Trophoblast cell (in vitro differentiated cells and primary cell): ENCODE results near the gene KCNC4.

Experiments used
- DNase-seq, 2 donors: peaks; one replicate each; pipeline ENCODE4 v3.0.0-alpha.2; 2016
- H2AFZ ChIP-seq: 2 replicates; pipeline ENCODE4 v1.6.1; 2013; ENCODE audit warnings: low read length, moderate library complexity, mild to moderate bottlenecking; ENCODE audit not compliant: insufficient read depth, poor library complexity
- H2AK5ac ChIP-seq: 2 replicates; pipeline ENCODE4 v1.6.1; 2013; ENCODE audit warnings: mild to moderate bottlenecking, low read length
- H2BK120ac ChIP-seq: 2 replicates; pipeline ENCODE4 v1.6.1; 2013; ENCODE audit warnings: low read length, mild to moderate bottlenecking, moderate library complexity; ENCODE audit not compliant: insufficient read depth, poor library complexity
- H2BK12ac ChIP-seq: 2 replicates; pipeline ENCODE4 v1.6.1; 2013; ENCODE audit warnings: mild to moderate bottlenecking, low read length, moderate library complexity
- H2BK5ac ChIP-seq: 2 replicates; pipeline ENCODE4 v1.6.1; 2013; ENCODE audit warnings: low read length, low read depth, moderate library complexity, mild to moderate bottlenecking; ENCODE audit not compliant: poor library complexity
- H3K14ac ChIP-seq: 2 replicates; pipeline ENCODE4 v1.6.1; 2013; ENCODE audit warnings: mild to moderate bottlenecking, low read length
- H3K18ac ChIP-seq: 2 replicates; pipeline ENCODE4 v1.6.1; 2013; ENCODE audit warnings: mild to moderate bottlenecking, low read length
- H3K23ac ChIP-seq: 2 replicates; pipeline ENCODE4 v1.6.1; 2013; ENCODE audit warnings: low read length
- H3K27ac ChIP-seq: 2 replicates; pipeline ENCODE4 v1.5.1; 2013; ENCODE audit warnings: low read depth, mild to moderate bottlenecking, inconsistent platforms, low read length, moderate library complexity
- H3K27me3 ChIP-seq: 2 replicates; pipeline ENCODE4 v1.6.1; 2013; ENCODE audit warnings: inconsistent platforms, mild to moderate bottlenecking, low read length, moderate library complexity; ENCODE audit not compliant: insufficient read depth
- H3K36me3 ChIP-seq, 2 experiments: 1 replicate in 1 of 2; 2 replicates in 1 of 2; pipeline ENCODE4 v1.6.1; 2013; ENCODE audit warnings: low read length in 2 of 2, mild to moderate bottlenecking in 2 of 2, moderate library complexity in 1 of 2; ENCODE audit not compliant: insufficient read depth in 2 of 2, control insufficient read depth in 1 of 2
- H3K4ac ChIP-seq: 2 replicates; pipeline ENCODE4 v1.6.1; 2013; ENCODE audit warnings: low read depth, mild to moderate bottlenecking, low read length, moderate library complexity
- H3K4me1 ChIP-seq, 2 experiments: 1 replicate in 1 of 2; 2 replicates in 1 of 2; pipeline ENCODE4 v1.6.1; 2013; ENCODE audit warnings: low read length in 2 of 2, mild to moderate bottlenecking in 2 of 2, moderate library complexity in 1 of 2; ENCODE audit not compliant: insufficient read depth in 2 of 2, control insufficient read depth in 1 of 2
- H3K4me2 ChIP-seq: 2 replicates; pipeline ENCODE4 v1.6.1; 2013; ENCODE audit warnings: inconsistent platforms, mild to moderate bottlenecking, low read length, moderate library complexity
- H3K4me3 ChIP-seq: 2 replicates; pipeline ENCODE4 v1.5.1; 2013; ENCODE audit warnings: mild to moderate bottlenecking, low read depth, low read length, inconsistent platforms
- H3K79me1 ChIP-seq: one replicate; pipeline ENCODE4 v1.6.1; 2013; ENCODE audit warnings: low read length
- H3K79me2 ChIP-seq: 2 replicates; pipeline ENCODE4 v1.6.1; 2013; ENCODE audit warnings: low read length, mild to moderate bottlenecking; ENCODE audit not compliant: control insufficient read depth, insufficient read depth, poor library complexity
- H3K9ac ChIP-seq: 2 replicates; pipeline ENCODE4 v1.6.1; 2013; ENCODE audit warnings: mild to moderate bottlenecking, low read length
- H3K9me3 ChIP-seq: 2 replicates; pipeline ENCODE4 v1.6.1; 2013; ENCODE audit warnings: low read depth, mild to moderate bottlenecking, control low read depth, inconsistent platforms, low read length; ENCODE audit not compliant: insufficient read depth
- H4K12ac ChIP-seq: 2 replicates; pipeline ENCODE4 v1.6.1; 2013; ENCODE audit warnings: low read depth, mild to moderate bottlenecking, low read length, moderate library complexity
- H4K8ac ChIP-seq: 2 replicates; pipeline ENCODE4 v1.6.1; 2013; ENCODE audit warnings: low read depth, mild to moderate bottlenecking, low read length, moderate library complexity
- H4K91ac ChIP-seq: one replicate; pipeline ENCODE4 v1.6.1; 2013; ENCODE audit warnings: low read depth, mild to moderate bottlenecking, low read length, moderate library complexity
- WGBS: extraction: QIAGEN DNeasy Blood & Tissue Kit; methylation state at CpG from one replicate; pipeline ENCODE4 v1.1.7; 2013; ENCODE audit warnings: missing lambda C conversion rate; ENCODE audit not compliant: insufficient read length, insufficient coverage; ENCODE audit errors: extremely low coverage; 5-methylcytosine and 5-hydroxymethylcytosine counted together

KCNC4 gene

GRCh38 chr1:110230381-110231199 is 20.5 kb downstream of the KCNC4 start:
- H2BK12ac ChIP-seq: no peak overlapping the region
- no peak overlapping the region for H2BK5ac ChIP-seq
- H4K12ac ChIP-seq: no peak overlapping the region
- no peaks in the 10 kb centered on the region for H3K36me3 ChIP-seq
- H3K79me2 ChIP-seq: no peaks in the 10 kb centered on the region
- H2AFZ ChIP-seq: no peak overlapping the region
- no peak overlapping the region for H3K4ac ChIP-seq
- no peaks in the 10 kb centered on the region for H3K27me3 ChIP-seq
- H3K18ac ChIP-seq: no peak overlapping the region
- no peak overlapping the region for H3K27ac ChIP-seq
- no peak overlapping the region for H3K9ac ChIP-seq
- H4K8ac ChIP-seq: no peak overlapping the region
- no peak overlapping the region for H3K23ac ChIP-seq
- H3K4me3 ChIP-seq: no peak overlapping the region
- H3K9me3 ChIP-seq: peaks cover 3% of the 10 kb centered on the region
- H3K4me2 ChIP-seq: no peak overlapping the region
- H2BK120ac ChIP-seq: no peak overlapping the region
- H3K14ac ChIP-seq: no peak overlapping the region
- no CpG with 5 or more reads among the region's 11 CpGs for whole genome bisulfite sequencing
- no peak overlapping the region for H4K91ac ChIP-seq
- H3K4me1 ChIP-seq: peaks cover 3 to 10% of the 10 kb centered on the region in 2 experiments
- no peak for DNase-seq
- H2AK5ac ChIP-seq: no peak overlapping the region
- no peaks in the 10 kb centered on the region for H3K79me1 ChIP-seq

DNA sequence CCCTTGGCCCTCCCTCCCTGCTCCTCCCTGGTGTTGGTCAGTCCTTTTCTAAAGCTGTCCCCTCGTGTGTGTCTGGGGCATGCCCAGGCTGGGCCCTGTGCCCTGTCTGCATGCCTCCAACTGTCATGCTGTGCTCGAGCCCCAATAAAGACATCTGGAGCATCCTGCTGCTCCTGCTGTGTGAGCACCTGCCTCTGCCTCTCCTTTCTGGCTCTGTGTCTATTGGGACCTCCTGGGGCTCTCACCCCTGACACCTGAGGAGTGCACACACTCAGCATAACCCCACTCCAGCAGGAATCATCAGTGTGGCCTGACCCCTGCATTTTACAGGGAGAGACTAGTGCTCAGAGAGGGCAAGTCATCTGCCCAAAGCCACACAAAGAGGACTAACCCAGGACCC is 23.7 kb downstream of the KCNC4 start:
- H4K8ac ChIP-seq: no peak overlapping the region
- WGBS: no CpG with 5 or more reads among the region's 2 CpGs

DNA sequence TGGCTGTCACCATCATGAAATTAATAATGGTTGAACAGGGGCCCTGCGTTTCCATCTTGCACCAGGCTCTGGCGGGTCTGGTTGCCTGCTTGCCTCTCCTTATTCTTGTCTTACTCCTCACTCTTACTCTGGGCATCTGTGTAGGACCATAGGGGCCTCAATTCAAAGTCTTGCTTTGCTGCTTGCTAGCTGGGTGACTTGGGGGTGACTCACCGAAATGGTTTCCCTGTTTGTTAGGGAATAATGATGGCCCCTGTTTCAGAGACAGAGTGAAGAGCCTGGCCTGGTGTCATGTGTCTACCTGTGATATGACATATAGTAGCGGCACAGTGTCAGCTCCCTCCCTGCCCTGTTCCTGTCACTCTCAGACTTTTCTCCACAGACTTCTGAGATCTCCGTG is 24.6 kb downstream of the KCNC4 start:
- no peak overlapping the region for H2AK5ac ChIP-seq
- H3K4me2 ChIP-seq: no peak overlapping the region
- H4K12ac ChIP-seq: no peak overlapping the region
- no peak overlapping the region for H2BK120ac ChIP-seq
- H3K36me3 ChIP-seq: no peaks in the 10 kb centered on the region
- no peaks in the 10 kb centered on the region for H3K79me1 ChIP-seq
- no peak overlapping the region for H2AFZ ChIP-seq
- H3K9ac ChIP-seq: no peak overlapping the region
- H3K18ac ChIP-seq: no peak overlapping the region
- DNase-seq: no peak
- WGBS: no CpG with 5 or more reads among the region's 5 CpGs
- H4K91ac ChIP-seq: no peak overlapping the region
- no peak overlapping the region for H4K8ac ChIP-seq
- no peak overlapping the region for H3K4me3 ChIP-seq
- no peaks in the 10 kb centered on the region for H3K79me2 ChIP-seq
- H3K27me3 ChIP-seq: no peaks in the 10 kb centered on the region
- H3K27ac ChIP-seq: no peak overlapping the region
- H3K23ac ChIP-seq: no peak overlapping the region
- peaks cover 3 to 11% of the 10 kb centered on the region in 2 experiments for H3K4me1 ChIP-seq
- H2BK12ac ChIP-seq: no peak overlapping the region
- H3K14ac ChIP-seq: no peak overlapping the region
- no peak overlapping the region for H3K4ac ChIP-seq
- no peak overlapping the region for H2BK5ac ChIP-seq
- H3K9me3 ChIP-seq: peaks cover 3% of the 10 kb centered on the region

More for the DNA sequence above, 23.7 kb downstream of the KCNC4 start:
- Histone ChIP-seq H3K79me2 (no peaks in the 10 kb centered on the region), H3K9ac (no peak overlapping the region), H3K9me3 (peaks cover 3% of the 10 kb centered on the region), H3K4ac (no peak overlapping the region), H3K4me2 (no peak overlapping the region), H3K36me3 (no peaks in the 10 kb centered on the region), H3K14ac (no peak overlapping the region), H4K12ac (no peak overlapping the region), H2AFZ (no peak overlapping the region), H2BK120ac (no peak overlapping the region), H2BK5ac (no peak overlapping the region), H2AK5ac (no peak overlapping the region), H3K4me3 (no peak overlapping the region), H3K18ac (no peak overlapping the region), H3K79me1 (no peaks in the 10 kb centered on the region), H3K23ac (no peak overlapping the region), H3K27ac (no peak overlapping the region), H4K91ac (no peak overlapping the region), H3K4me1 (peaks cover 3 to 11% of the 10 kb centered on the region in 2 experiments), H2BK12ac (no peak overlapping the region), H3K27me3 (no peaks in the 10 kb centered on the region)
- DNase-seq: no peak

DNA sequence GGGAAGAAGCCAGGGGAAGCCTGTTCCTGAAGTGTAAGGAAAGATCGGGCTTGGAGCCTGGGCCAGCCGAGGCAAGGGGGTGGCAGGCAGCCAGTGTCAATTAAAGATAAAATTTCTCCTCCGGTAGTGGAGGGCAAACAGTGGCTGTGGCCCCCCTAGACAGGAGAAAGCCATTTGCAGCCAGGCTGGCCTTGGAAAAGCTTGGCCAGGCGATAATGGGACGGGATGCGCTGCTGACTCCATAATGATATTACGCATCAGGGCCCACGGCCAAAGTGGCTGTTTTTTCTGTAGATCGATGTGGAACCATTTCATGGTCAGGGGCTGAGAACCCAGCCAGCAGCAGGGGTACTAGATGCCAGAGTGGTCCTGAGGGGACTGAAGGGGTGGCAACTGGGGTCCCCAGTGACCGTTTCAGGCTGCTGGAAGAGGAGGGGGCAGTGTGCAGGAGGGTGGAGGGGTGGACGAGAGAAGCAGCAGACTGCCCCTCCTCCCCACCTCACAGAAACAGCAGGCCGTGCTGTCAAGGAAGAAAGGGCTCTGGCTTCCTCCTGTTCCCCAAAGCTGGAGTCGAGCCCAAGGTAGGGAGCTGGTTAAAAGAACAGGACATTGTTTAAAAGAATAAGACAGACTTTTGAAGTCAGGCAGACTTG is 25.2 kb downstream of the KCNC4 start:
- Histone ChIP-seq H3K4me3 (no peak overlapping the region), H3K4me1 (peaks cover 3 to 11% of the 10 kb centered on the region in 2 experiments), H3K23ac (no peak overlapping the region), H3K9me3 (peaks cover 3% of the 10 kb centered on the region), H3K79me1 (no peaks in the 10 kb centered on the region), H2AFZ (no peak overlapping the region), H3K14ac (no peak overlapping the region), H3K9ac (no peak overlapping the region), H2AK5ac (no peak overlapping the region), H3K79me2 (no peaks in the 10 kb centered on the region), H3K4me2 (no peak overlapping the region), H4K91ac (peak overlapping the region; percentile 26), H2BK12ac (no peak overlapping the region), H4K12ac (no peak overlapping the region), H3K36me3 (no peaks in the 10 kb centered on the region), H3K27me3 (no peaks in the 10 kb centered on the region), H2BK120ac (no peak overlapping the region), H2BK5ac (no peak overlapping the region), H3K4ac (no peak overlapping the region), H3K18ac (no peak overlapping the region), H4K8ac (no peak overlapping the region), H3K27ac (peak overlapping the region; percentile 42)
- no CpG with 5 or more reads among the region's 13 CpGs for WGBS
- no peak for DNase-seq
